Stomach (tissue), 4 donors: ENCODE results near the gene JOSD1.

Experiments used
- EP300 ChIP-seq: sonication (generic); formaldehyde crosslinking; IDR thresholded peaks from one replicate; pipeline ENCODE4 v1.6.1; 2017; ENCODE audit warnings: antibody characterized with exemption
- POLR2A ChIP-seq, 4 donors: fragments of 450-650 bp; IDR thresholded peaks; one replicate each; pipeline ENCODE4 v1.6.1; 2016; ENCODE audit warnings: antibody characterized with exemption in 4 of 4, control low read depth in 2 of 4, mild to moderate bottlenecking in 1 of 4, moderate library complexity in 1 of 4
- POLR2AphosphoS5 ChIP-seq, 3 donors: sonication (generic); formaldehyde crosslinking; IDR thresholded peaks; one replicate each; pipeline ENCODE4 v1.6.1; 2016; ENCODE audit warnings: antibody characterized with exemption in 3 of 3
- TF ChIP-seq, protein P1 (sequence below), 7 experiments: fragments of 450-650 bp in 4 of 7; fragments of 200-600 bp in 3 of 7; sonication (generic) in 3 of 7; IDR thresholded peaks; one replicate each; pipeline ENCODE4 v1.5.1; 2016 to 2019; ENCODE audit warnings: antibody characterized with exemption in 7 of 7, control low read depth in 2 of 7, mild to moderate bottlenecking in 1 of 7

DNA sequence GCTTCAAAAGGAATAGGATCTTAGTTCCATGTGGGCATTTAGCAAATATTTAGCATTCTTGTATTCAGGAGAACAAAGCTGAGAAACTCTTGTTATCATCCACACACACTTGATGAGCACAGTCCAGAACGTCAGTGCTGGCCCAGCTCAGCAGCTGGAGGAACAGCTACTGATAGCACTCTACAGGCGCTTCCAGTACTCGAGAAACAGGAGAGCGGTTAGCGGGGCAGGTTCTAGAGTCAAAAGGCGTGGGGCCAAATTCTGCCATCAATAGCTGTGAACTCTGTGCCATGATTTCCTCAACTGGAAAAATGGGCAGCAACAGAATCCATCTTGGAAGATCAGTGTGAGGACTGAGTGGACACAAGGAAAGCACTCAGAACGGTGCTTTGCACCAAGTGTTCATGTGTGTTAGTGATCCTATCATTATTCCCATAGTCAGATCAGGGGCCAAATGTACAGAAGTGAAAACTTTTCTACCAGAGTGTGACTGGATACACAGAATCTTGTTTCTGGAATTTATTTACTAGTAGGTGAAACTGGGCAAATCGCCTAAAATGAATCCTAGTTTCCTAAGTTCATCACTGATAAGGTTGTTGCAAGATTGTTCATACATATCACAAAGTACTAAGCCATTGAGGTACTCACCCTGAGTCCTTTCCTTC lies 3.2 kb downstream of the JOSD1 start:
- TF ChIP-seq POLR2A (IDR thresholded peaks at IDR 0.05) (no peak), EP300 (no peak), POLR2AphosphoS5 (IDR thresholded peaks at IDR 0.05) (no peak)
- TF ChIP-seq, protein P1, sequence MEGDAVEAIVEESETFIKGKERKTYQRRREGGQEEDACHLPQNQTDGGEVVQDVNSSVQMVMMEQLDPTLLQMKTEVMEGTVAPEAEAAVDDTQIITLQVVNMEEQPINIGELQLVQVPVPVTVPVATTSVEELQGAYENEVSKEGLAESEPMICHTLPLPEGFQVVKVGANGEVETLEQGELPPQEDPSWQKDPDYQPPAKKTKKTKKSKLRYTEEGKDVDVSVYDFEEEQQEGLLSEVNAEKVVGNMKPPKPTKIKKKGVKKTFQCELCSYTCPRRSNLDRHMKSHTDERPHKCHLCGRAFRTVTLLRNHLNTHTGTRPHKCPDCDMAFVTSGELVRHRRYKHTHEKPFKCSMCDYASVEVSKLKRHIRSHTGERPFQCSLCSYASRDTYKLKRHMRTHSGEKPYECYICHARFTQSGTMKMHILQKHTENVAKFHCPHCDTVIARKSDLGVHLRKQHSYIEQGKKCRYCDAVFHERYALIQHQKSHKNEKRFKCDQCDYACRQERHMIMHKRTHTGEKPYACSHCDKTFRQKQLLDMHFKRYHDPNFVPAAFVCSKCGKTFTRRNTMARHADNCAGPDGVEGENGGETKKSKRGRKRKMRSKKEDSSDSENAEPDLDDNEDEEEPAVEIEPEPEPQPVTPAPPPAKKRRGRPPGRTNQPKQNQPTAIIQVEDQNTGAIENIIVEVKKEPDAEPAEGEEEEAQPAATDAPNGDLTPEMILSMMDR (IDR thresholded peaks at IDR 0.05) = no peak
